Kidney (tissue), 14 donors: ENCODE measurements around the gene MN1. TPM values are rescaled to one million over a fixed set of nuclear protein-coding genes. Genes with fewer than 3 reads are reported as not detected.

Experiments
- DNase-seq, 5 donors: peaks; one replicate each; pipeline ENCODE4 v3.0.0-alpha.2; 2013 to 2020
- FAIRE-seq: peaks from 2 replicates; lab custom pipeline; 2012; peaks lifted over from hg19 to GRCh38; lab: Jason Lieb, UNC
- H3K27ac ChIP-seq, 2 donors: one replicate each; pipeline ENCODE4 v1.7.0; 2013; ENCODE audit warnings: low read depth in 2 of 2, low read length in 2 of 2, inconsistent platforms in 1 of 2
- H3K27me3 ChIP-seq: one replicate; pipeline ENCODE4 v1.7.1; 2013; ENCODE audit warnings: low read length, inconsistent platforms; ENCODE audit not compliant: control insufficient read depth, insufficient read depth
- H3K36me3 ChIP-seq, 3 donors: one replicate each; pipeline versions ENCODE4 v1.7.0 to v1.7.1; 2013; ENCODE audit warnings: low read length in 3 of 3, control low read depth in 1 of 3, inconsistent platforms in 1 of 3; ENCODE audit not compliant: insufficient read depth in 3 of 3, control insufficient read depth in 2 of 3
- H3K4me1 ChIP-seq, 3 donors: one replicate each; pipeline versions ENCODE4 v1.7.0 to v1.7.1; 2013; ENCODE audit warnings: low read length in 3 of 3, inconsistent platforms in 1 of 3, low read depth in 1 of 3; ENCODE audit not compliant: control insufficient read depth in 2 of 3, insufficient read depth in 2 of 3
- H3K4me3 ChIP-seq, 3 donors: one replicate each; pipeline versions ENCODE4 v1.7.0 to v1.8.1; 2013; ENCODE audit warnings: low read length in 3 of 3, control low read depth in 1 of 3, inconsistent platforms in 1 of 3
- H3K9ac ChIP-seq, 3 donors: one replicate each; pipeline versions ENCODE4 v1.7.0 to v1.7.1; 2013; ENCODE audit warnings: low read length in 3 of 3, control low read depth in 1 of 3, inconsistent platforms in 1 of 3
- H3K9me3 ChIP-seq, 3 donors: one replicate each; pipeline versions ENCODE4 v1.7.0 to v1.7.1; 2013; ENCODE audit warnings: low read length in 3 of 3, control low read depth in 1 of 3, inconsistent platforms in 1 of 3; ENCODE audit not compliant: control insufficient read depth in 2 of 3, insufficient read depth in 1 of 3
- intact Hi-C: fragments of 100-400 bp; cut with DNase I; formaldehyde crosslinking; loops from one replicate; pipeline ENCODE4 v1.11.1; 2022
- polyA plus RNA-seq: library from polyadenylated mRNA; stranded (reverse); fragments of 350-450 nt; fragmentation: Illumina TruSeq; extraction: RNeasy Lipid Tissue Mini Kit (QIAGEN cat#74804); gene quantifications from one replicate; pipeline ENCODE4 v1.2.3, GENCODE V29; 2014; ENCODE audit warnings: low read depth, low replicate concordance; ENCODE audit not compliant: insufficient read depth
- total RNA-seq: library from RNA; stranded (reverse); fragmentation: NEBNext Ultra II Directional; extraction: Animal tissue kit (Norgen Biotek cat#: 25700); gene quantifications from one replicate; pipeline ENCODE4 v1.2.1, GENCODE V29; 2021
- TF ChIP-seq, protein P1 (sequence below): IDR thresholded peaks from 3 replicates; pipeline ENCODE4 v1.5.1; 2012; ENCODE audit warnings: mild to moderate bottlenecking, moderate library complexity, borderline replicate concordance; ENCODE audit not compliant: insufficient read depth; ENCODE audit errors: extremely low read depth
- donor health status: control.
- donor health status: control.
- donor health status: control.
- donor health status: control.
- donor health status: control.
- donor health status: DM: yes; HTN: yes; CAD: no.
- donor health status: Normal renal cell carcinoma (clear cell type).

Gene MN1
- total and polyA plus RNA-seq, 2 donors from 2014 or later = 0.92 to 3.2 TPM

DNA sequence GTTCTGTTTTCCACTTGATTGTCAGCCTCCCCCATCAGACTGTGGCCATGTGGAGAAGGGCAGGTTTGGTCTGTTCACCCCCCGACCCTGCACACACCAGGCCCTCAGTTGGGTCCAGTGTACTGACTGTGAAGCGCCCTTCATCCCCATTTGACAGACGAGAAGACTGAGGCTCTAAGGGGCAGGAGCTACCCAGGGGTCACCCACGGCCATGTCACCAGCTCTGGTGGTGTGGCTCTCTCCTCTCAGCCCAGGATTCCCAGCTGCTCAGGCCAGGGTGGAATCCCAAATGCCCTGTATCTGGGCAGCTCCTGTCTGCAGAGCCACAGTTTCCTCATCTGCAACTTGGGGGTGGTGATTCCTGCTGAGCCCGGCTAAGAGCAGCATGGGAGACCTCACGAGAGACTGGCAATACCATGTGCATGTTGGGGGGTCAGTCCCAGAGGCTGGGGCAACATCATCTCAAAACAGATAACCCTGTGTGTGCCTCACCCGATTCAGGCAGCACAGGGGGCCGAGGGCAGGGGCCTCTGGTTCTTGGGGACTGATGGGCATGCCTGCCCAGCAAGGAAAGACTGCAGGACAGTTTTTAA, 46.6 kb downstream of the MN1 start:
- Histone ChIP-seq H3K27me3 (no peaks in the 10 kb centered on the region), H3K9ac (no peak overlapping the region), H3K4me1 (no peaks in the 10 kb centered on the region), H3K27ac (no peak overlapping the region), H3K4me3 (no peak overlapping the region), H3K9me3 (no peaks in the 10 kb centered on the region), H3K36me3 (no peaks in the 10 kb centered on the region)
- intact Hi-C loops = no loop called here
- DNase-seq (no peak), FAIRE-seq (no peak)
- TF ChIP-seq, protein P1, sequence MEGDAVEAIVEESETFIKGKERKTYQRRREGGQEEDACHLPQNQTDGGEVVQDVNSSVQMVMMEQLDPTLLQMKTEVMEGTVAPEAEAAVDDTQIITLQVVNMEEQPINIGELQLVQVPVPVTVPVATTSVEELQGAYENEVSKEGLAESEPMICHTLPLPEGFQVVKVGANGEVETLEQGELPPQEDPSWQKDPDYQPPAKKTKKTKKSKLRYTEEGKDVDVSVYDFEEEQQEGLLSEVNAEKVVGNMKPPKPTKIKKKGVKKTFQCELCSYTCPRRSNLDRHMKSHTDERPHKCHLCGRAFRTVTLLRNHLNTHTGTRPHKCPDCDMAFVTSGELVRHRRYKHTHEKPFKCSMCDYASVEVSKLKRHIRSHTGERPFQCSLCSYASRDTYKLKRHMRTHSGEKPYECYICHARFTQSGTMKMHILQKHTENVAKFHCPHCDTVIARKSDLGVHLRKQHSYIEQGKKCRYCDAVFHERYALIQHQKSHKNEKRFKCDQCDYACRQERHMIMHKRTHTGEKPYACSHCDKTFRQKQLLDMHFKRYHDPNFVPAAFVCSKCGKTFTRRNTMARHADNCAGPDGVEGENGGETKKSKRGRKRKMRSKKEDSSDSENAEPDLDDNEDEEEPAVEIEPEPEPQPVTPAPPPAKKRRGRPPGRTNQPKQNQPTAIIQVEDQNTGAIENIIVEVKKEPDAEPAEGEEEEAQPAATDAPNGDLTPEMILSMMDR = no peak

DNA sequence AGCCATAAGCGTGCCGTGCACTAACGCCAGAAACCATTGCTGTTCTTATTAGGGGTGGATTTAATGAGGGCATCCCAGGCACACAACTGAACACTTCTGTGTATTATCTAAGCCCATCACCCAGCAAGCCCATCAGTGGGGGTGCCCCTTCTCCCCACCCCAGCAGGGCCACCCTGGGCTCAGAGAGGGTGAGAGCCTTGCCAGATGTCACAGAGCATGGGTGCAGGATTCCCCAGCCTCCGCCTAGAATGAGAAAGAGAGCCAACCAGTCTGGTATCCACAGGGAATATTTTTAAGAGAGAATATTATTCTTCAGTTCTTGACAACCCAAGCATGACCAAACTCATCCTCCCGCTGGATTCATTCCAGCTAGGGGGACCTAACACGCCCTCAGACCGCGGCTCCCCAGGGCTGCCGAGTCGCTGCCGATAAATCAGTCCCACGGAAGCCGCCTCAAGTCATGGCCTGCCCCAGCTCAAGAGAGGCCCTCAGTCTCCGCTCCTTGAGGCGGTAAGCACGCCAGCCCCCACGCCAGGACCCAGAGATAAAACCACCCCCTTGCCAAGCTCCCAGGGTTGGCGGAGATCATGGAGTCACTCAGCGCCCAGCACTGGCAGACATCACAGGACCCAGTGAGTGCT, 47.2 kb downstream of the MN1 start:
- H3K9me3 ChIP-seq = no peaks in the 10 kb centered on the region
- FAIRE-seq (no peak), DNase-seq (peak in 3 of 5 donors; percentile 62 to 77 (median 68))
- no peaks in the 10 kb centered on the region for H3K36me3 ChIP-seq
- no peaks in the 10 kb centered on the region for H3K27me3 ChIP-seq
- no peak overlapping the region for H3K4me3 ChIP-seq
- intact Hi-C loops = no loop called here
- H3K4me1 ChIP-seq = peaks cover 0 to 2% (median 0%) of the 10 kb centered on the region in 3 donors
- H3K27ac ChIP-seq = no peak overlapping the region
- H3K9ac ChIP-seq = no peak overlapping the region
- TF ChIP-seq, protein P1 = no peak

DNA sequence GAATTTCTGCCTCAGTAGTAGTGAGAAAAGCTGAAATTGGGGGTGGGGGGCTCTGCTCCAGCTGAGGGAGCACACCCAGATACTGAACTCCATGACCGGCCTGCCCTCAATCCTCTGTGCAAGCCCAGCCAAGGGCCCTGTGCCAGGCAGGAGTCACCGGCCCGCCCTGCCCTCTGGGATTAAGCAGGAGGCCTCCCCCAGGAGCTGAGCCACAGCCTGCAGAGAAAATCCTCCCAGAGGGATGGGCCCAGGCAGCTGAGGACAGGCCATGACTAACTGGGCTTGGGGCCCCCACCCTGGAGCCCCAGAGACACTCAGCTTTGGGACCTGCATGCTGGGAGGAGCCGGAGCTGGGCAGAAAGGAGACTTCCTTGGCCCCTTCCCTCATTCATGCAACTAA, 48.8 kb downstream of the MN1 start:
- H3K9me3 ChIP-seq = no peaks in the 10 kb centered on the region
- no peak overlapping the region for H3K4me3 ChIP-seq
- intact Hi-C loops = no loop called here
- no peak overlapping the region for H3K9ac ChIP-seq
- H3K36me3 ChIP-seq = no peaks in the 10 kb centered on the region
- no peak for DNase-seq
- no peak for FAIRE-seq
- no peaks in the 10 kb centered on the region for H3K27me3 ChIP-seq
- no peak overlapping the region for H3K27ac ChIP-seq
- peaks cover 0 to 2% (median 0%) of the 10 kb centered on the region in 3 donors for H3K4me1 ChIP-seq
- TF ChIP-seq, protein P1 = no peak

DNA sequence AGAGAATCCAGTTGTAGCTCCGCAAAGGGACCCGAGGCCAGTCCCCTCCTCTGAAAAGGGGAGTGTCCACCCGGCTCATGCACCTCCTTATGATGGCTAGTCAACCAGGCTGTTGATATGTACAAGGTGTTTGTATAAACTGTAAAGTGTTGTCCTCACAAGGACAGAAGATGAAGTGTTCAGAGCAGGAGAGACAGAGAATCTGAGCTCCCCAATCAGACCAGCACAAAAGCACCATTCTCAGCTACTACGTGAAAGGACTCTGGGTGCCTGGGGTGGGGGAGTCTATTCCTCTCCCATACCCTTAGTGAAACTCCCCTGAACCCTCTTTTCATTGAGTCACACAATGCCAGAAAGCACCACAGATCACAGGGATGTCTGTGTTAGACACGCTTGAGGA, 49.4 kb downstream of the MN1 start:
- H3K27ac ChIP-seq = no peak overlapping the region
- no peak for DNase-seq

More for the DNA sequence above, 49.4 kb downstream of the MN1 start:
- Histone ChIP-seq H3K9me3 (no peaks in the 10 kb centered on the region), H3K9ac (no peak overlapping the region), H3K36me3 (no peaks in the 10 kb centered on the region), H3K4me3 (no peak overlapping the region), H3K4me1 (peaks cover 0 to 2% (median 0%) of the 10 kb centered on the region in 3 donors), H3K27me3 (no peaks in the 10 kb centered on the region)
- FAIRE-seq = no peak
- intact Hi-C loops = no loop called here
- TF ChIP-seq, protein P1 = no peak
